K562 (cell line): ENCODE data around the gene C1QTNF6.

Source experiments
- ATF4 ChIP-seq: fragments of 450-650 bp; formaldehyde crosslinking; IDR thresholded peaks from 2 replicates; pipeline ENCODE4 v1.4.0; 2022; ENCODE audit warnings: mild to moderate bottlenecking, moderate library complexity
- NFE2 ChIP-seq: IDR thresholded peaks from 2 replicates; pipeline ENCODE4 v1.6.1; 2014; ENCODE audit warnings: antibody characterized with exemption, low read depth
- TF ChIP-seq, protein P1 (sequence below), 3 experiments: IDR thresholded peaks in 2 of 3; conservative IDR thresholded peaks in 1 of 3; 2 replicates each; pipeline ENCODE4 v1.5.1; 2011 to 2012; ENCODE audit warnings: low read length in 3 of 3, mild to moderate bottlenecking in 3 of 3, control low read depth in 2 of 3, improper control_type of control experiment in 1 of 3, inconsistent platforms in 1 of 3, low read depth in 1 of 3, mixed read lengths in 1 of 3, moderate library complexity in 1 of 3; ENCODE audit not compliant: insufficient read depth in 2 of 3

GRCh38 chr22:37218399-37218770 lies 30.3 kb upstream of the C1QTNF6 start:
- TF ChIP-seq NFE2 (no peak), ATF4 (no peak)
- TF ChIP-seq, protein P1, sequence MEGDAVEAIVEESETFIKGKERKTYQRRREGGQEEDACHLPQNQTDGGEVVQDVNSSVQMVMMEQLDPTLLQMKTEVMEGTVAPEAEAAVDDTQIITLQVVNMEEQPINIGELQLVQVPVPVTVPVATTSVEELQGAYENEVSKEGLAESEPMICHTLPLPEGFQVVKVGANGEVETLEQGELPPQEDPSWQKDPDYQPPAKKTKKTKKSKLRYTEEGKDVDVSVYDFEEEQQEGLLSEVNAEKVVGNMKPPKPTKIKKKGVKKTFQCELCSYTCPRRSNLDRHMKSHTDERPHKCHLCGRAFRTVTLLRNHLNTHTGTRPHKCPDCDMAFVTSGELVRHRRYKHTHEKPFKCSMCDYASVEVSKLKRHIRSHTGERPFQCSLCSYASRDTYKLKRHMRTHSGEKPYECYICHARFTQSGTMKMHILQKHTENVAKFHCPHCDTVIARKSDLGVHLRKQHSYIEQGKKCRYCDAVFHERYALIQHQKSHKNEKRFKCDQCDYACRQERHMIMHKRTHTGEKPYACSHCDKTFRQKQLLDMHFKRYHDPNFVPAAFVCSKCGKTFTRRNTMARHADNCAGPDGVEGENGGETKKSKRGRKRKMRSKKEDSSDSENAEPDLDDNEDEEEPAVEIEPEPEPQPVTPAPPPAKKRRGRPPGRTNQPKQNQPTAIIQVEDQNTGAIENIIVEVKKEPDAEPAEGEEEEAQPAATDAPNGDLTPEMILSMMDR (IDR thresholded peaks at IDR 0.05 in 2 of 3, conservative IDR thresholded peaks at IDR 0.05 in 1 of 3; ENCODE audit: insufficient read depth in 2 of 3, low read depth in 1 of 3, low read length in 3 of 3): no peak
